Lower leg skin (tissue), 4 donors: ENCODE results near the gene SYT1. TPM values are rescaled to one million over a fixed set of nuclear protein-coding genes. Genes with fewer than 3 reads are reported as not detected.

ENCODE experiments used
- DNase-seq, 2 donors: peaks; one replicate each; pipeline ENCODE4 v3.0.0-alpha.2; 2019; ENCODE audit warnings: low spot score in 2 of 2
- H3K4me3 ChIP-seq: fragments of 200-600 bp; sonication (generic); 2 replicates; pipeline ENCODE4 v1.5.1; 2017; ENCODE audit warnings: mild to moderate bottlenecking, low read depth; ENCODE audit not compliant: poor library complexity, severe bottlenecking
- CTCF ChIP-seq, 3 donors: fragments of 450-650 bp; IDR thresholded peaks; one replicate each; pipeline ENCODE4 v1.5.1; 2016; ENCODE audit warnings: antibody characterized with exemption in 3 of 3, mild to moderate bottlenecking in 3 of 3, moderate library complexity in 2 of 3
- POLR2A ChIP-seq, 2 donors: fragments of 450-650 bp; IDR thresholded peaks; one replicate each; pipeline ENCODE4 v1.6.1; 2016 to 2017; ENCODE audit warnings: antibody characterized with exemption in 2 of 2, mild to moderate bottlenecking in 1 of 2, moderate library complexity in 1 of 2
- WGBS, 2 donors: methylation state at CpG; one replicate each; pipeline ENCODE4 v1.1.5; 2018; 5-methylcytosine and 5-hydroxymethylcytosine counted together
- intact Hi-C: fragments of 100-400 bp; cut with DNase I; formaldehyde crosslinking; loops from one replicate; pipeline ENCODE4 v1.15.0; 2023; ENCODE audit warnings: low total_unique reads
- microRNA counts, 2 donors: library from miRNA; unstranded; fragments of <30 nt; microRNA quantifications; one replicate each; lab custom pipeline; 2016
- microRNA-seq, 2 donors: library from miRNA; unstranded; fragments of <30 nt; microRNA quantifications; one replicate each; pipeline ENCODE4, GENCODE V29; 2016; ENCODE audit warnings: borderline replicate concordance in 2 of 2, borderline number of aligned reads in 1 of 2
- total RNA-seq, 4 donors: library from RNA; depleted of rRNA; stranded (reverse); fragments of >200 nt; gene quantifications; one replicate each; pipeline ENCODE4 v1.1.0, GENCODE V29; 2016

The SYT1 gene
- total RNA-seq, 4 donors from 2014 or later = 0.15 to 0.49 (median 0.29) TPM

GRCh38 chr12:79482323-79482722, 617.7 kb downstream of the SYT1 start:
- WGBS, 2 donors = 40 to 43% methylated on average over 4 of the region's 4 CpGs
- no peak overlapping the region for H3K4me3 ChIP-seq
- no peak for DNase-seq
- intact Hi-C loops = no loop called here
- TF ChIP-seq POLR2A (IDR thresholded peaks at IDR 0.05) = no peak

- H3K4me3 ChIP-seq = no peak overlapping the region
- intact Hi-C loops = no loop called here
- TF ChIP-seq POLR2A (IDR thresholded peaks at IDR 0.05) (no peak), CTCF (IDR thresholded peaks at IDR 0.05) (no peak)
- DNase-seq = no peak
- 72 to 79% methylated on average over 2 of the region's 2 CpGs for WGBS, 2 donors
Measured at GRCh38 chr12:79482921-79483320, 618.3 kb downstream of the SYT1 start.

- intact Hi-C loops = no loop called here
- no peak overlapping the region for H3K4me3 ChIP-seq
- TF ChIP-seq POLR2A (IDR thresholded peaks at IDR 0.05) = no peak
- TF ChIP-seq CTCF (IDR thresholded peaks at IDR 0.05) = no peak
- 76 to 77% methylated on average over 3 of the region's 3 CpGs for WGBS, 2 donors
- DNase-seq = no peak
Measured at GRCh38 chr12:79486154-79486553, 621.6 kb downstream of the SYT1 start.

- WGBS, 2 donors = 50 to 57% methylated on average over 3 of the region's 3 CpGs
- no peak for TF ChIP-seq POLR2A (IDR thresholded peaks at IDR 0.05)
- intact Hi-C loops = no loop called here
- H3K4me3 ChIP-seq = no peak overlapping the region
- no peak for DNase-seq
Measured at GRCh38 chr12:79487386-79488110, 623.0 kb downstream of the SYT1 start.

MicroRNA genes within 50 kb of the gene (microRNA counts, 767-probe panel; counts per million panel counts)
- microRNA hsa-miR-1252 (lab: Ali Mortazavi, UCI) = 0 to 358 counts per million in 2 donors

Small RNA genes lying within 50 kb of the gene (microRNA-seq; reads per million reads assigned to microRNA genes)
- 0 reads per million in 2 donors for gene MIR1252
